GM12878 (cell line): ENCODE measurements around the gene S1PR3. TPM values are rescaled to one million over a fixed set of nuclear protein-coding genes. Genes with fewer than 3 reads are reported as not detected.

Experiments
- ATAC-seq: fragments of 200-7000 bp; cut with Tn5 transposase; 3 replicates; pipeline ENCODE4 v1.9.1; 2020; ENCODE audit warnings: mild to moderate bottlenecking, moderate library complexity
- BruUV-seq: library from RNA; stranded (reverse); fragments of 400-500 nt; replicated peaks from 2 replicates; lab custom pipeline; 2021; lab: Mats Ljungman, UMichigan
- CTCF ChIA-PET: fragments of 300-600 bp; sonication (Branson Sonifier 250); formaldehyde crosslinking; extraction: SDS; loops from one replicate; lab custom pipeline; 2021; ENCODE audit warnings: inconsistent platforms; lab: Yijun Ruan, JAX
- POLR2A ChIA-PET: fragments of 350-600 bp; formaldehyde crosslinking; extraction: SDS; loops from one replicate; lab custom pipeline; 2021; ENCODE audit warnings: inconsistent platforms; lab: Charles Lee
- RAD21 ChIA-PET: fragments of 300-600 bp; sonication (Branson Sonifier 250); formaldehyde crosslinking; loops from one replicate; lab custom pipeline; 2023; ENCODE audit warnings: antibody characterized with exemption; ENCODE audit not compliant: unreplicated experiment; lab: Charles Lee
- SMC1A ChIA-PET: fragments of 300-600 bp; sonication (Branson Sonifier 250); formaldehyde crosslinking; loops from one replicate; lab custom pipeline; 2023; ENCODE audit not compliant: unreplicated experiment, uncharacterized antibody; lab: Charles Lee
- DNase-seq: peaks from one replicate; pipeline ENCODE4 v3.0.0-alpha.2; 2011; ENCODE audit warnings: low read depth, low spot score
- FAIRE-seq: peaks from 3 replicates; lab custom pipeline; 2011; peaks lifted over from hg19 to GRCh38; lab: Jason Lieb, UNC
- H2AFZ ChIP-seq: 2 replicates; pipeline ENCODE4 v1.6.0; 2011; ENCODE audit warnings: low read depth, low read length, control low read depth; ENCODE audit not compliant: control insufficient read depth
- H3K27ac ChIP-seq: 2 replicates; pipeline ENCODE4 v1.5.1; 2011; ENCODE audit warnings: control low read depth; ENCODE audit not compliant: control insufficient read depth, insufficient read depth
- H3K27me3 ChIP-seq, 2 experiments: replicated peaks in 1 of 2; 2 replicates each; pipeline versions ENCODE4 v1.6.0 to v1.6.1; 2011; ENCODE audit warnings: low read length in 1 of 2; ENCODE audit not compliant: control insufficient read depth in 2 of 2, insufficient read depth in 2 of 2
- H3K36me3 ChIP-seq, 2 experiments: 2 replicates each; pipeline ENCODE4 v1.5.1; 2011; ENCODE audit warnings: low read length in 1 of 2; ENCODE audit not compliant: control insufficient read depth in 2 of 2, insufficient read depth in 2 of 2
- H3K4me1 ChIP-seq: 2 replicates; pipeline ENCODE4 v1.6.1; 2011; ENCODE audit warnings: mild to moderate bottlenecking, low read length, moderate library complexity, mixed read lengths; ENCODE audit not compliant: control insufficient read depth, insufficient read depth
- H3K4me2 ChIP-seq: 2 replicates; pipeline ENCODE4 v1.6.0; 2011; ENCODE audit warnings: control low read depth; ENCODE audit not compliant: control insufficient read depth, insufficient read depth
- H3K4me3 ChIP-seq: fragments of 200-600 bp; sonication (generic); 2 replicates; pipeline ENCODE4 v1.5.1; 2016
- H3K79me2 ChIP-seq: 2 replicates; pipeline ENCODE4 v1.6.0; 2011; ENCODE audit warnings: low read length; ENCODE audit not compliant: control insufficient read depth, insufficient read depth
- H3K9ac ChIP-seq: 2 replicates; pipeline ENCODE4 v1.8.0; 2011; ENCODE audit warnings: low read length, control low read depth, mixed read lengths; ENCODE audit not compliant: control insufficient read depth, insufficient read depth
- H3K9me3 ChIP-seq: replicated peaks from 3 replicates; pipeline ENCODE4 v1.5.1; 2011; ENCODE audit warnings: mild to moderate bottlenecking, low read length; ENCODE audit not compliant: control insufficient read depth, insufficient read depth
- H4K20me1 ChIP-seq: 2 replicates; pipeline ENCODE4 v1.6.0; 2011; ENCODE audit not compliant: control insufficient read depth, insufficient read depth
- ATF2 ChIP-seq: IDR thresholded peaks from 2 replicates; pipeline ENCODE4 v1.6.1; 2012; ENCODE audit warnings: low read length, inconsistent platforms
- CHD2 ChIP-seq: IDR thresholded peaks from 2 replicates; pipeline ENCODE4 v1.6.1; 2011; ENCODE audit warnings: low read depth, low read length, improper control_type of control experiment, borderline replicate concordance
- E2F8 ChIP-seq: fragments of 450-650 bp; IDR thresholded peaks from 2 replicates; pipeline ENCODE4 v1.6.1; 2018; ENCODE audit warnings: mild to moderate bottlenecking, low read depth, moderate library complexity; ENCODE audit not compliant: partially characterized antibody
- HCFC1 ChIP-seq: fragments of 150-350 bp; IDR thresholded peaks from 2 replicates; pipeline ENCODE4 v1.6.1; 2014; ENCODE audit warnings: low read length
- HDGF ChIP-seq: fragments of 450-650 bp; IDR thresholded peaks from 2 replicates; pipeline ENCODE4 v1.6.1; 2016; ENCODE audit warnings: antibody characterized with exemption
- NFYB ChIP-seq: IDR thresholded peaks from 2 replicates; pipeline ENCODE4 v1.6.1; 2011; ENCODE audit warnings: low read depth, mild to moderate bottlenecking, low read length, improper control_type of control experiment, moderate library complexity; ENCODE audit not compliant: insufficient read depth
- RAD51 ChIP-seq: fragments of 450-650 bp; IDR thresholded peaks from 2 replicates; pipeline ENCODE4 v1.6.1; 2016; ENCODE audit warnings: moderate library complexity, mild to moderate bottlenecking, inconsistent platforms
- RFX5 ChIP-seq: IDR thresholded peaks from 2 replicates; pipeline ENCODE4 v1.6.1; 2011; ENCODE audit warnings: low read depth, low read length, improper control_type of control experiment
- SREBF2 ChIP-seq: IDR thresholded peaks from 2 replicates; pipeline ENCODE4 v1.6.1; 2012; ENCODE audit warnings: mild to moderate bottlenecking, low read length
- TAF1 ChIP-seq: IDR thresholded peaks from 2 replicates; pipeline ENCODE4 v1.6.1; 2011; ENCODE audit warnings: mild to moderate bottlenecking, low read depth, low read length, borderline replicate concordance
- WRNIP1 ChIP-seq: IDR thresholded peaks from 2 replicates; pipeline ENCODE4 v1.6.1; 2011; ENCODE audit warnings: low read depth, low read length, improper control_type of control experiment, borderline replicate concordance
- YY1 ChIP-seq: IDR thresholded peaks from 2 replicates; pipeline ENCODE4 v1.6.1; 2011; ENCODE audit warnings: low read depth, mild to moderate bottlenecking, low read length
- ZNF24 ChIP-seq: fragments of 450-650 bp; IDR thresholded peaks from 2 replicates; pipeline ENCODE4 v1.6.1; 2017; ENCODE audit warnings: antibody characterized with exemption, mild to moderate bottlenecking
- WGBS: methylation state at CpG from one replicate; pipeline ENCODE4 v1.1.6; 2016; ENCODE audit warnings: low lambda C conversion rate; ENCODE audit not compliant: insufficient replicate concordance, insufficient coverage; ENCODE audit errors: missing lambda C conversion rate; 5-methylcytosine and 5-hydroxymethylcytosine counted together
- in situ Hi-C: fragments of 300-500 bp; cut with MboI; formaldehyde crosslinking; loops from 9 replicates; pipeline ENCODE4 v1.14.3; 2018; ENCODE audit warnings: mixed read lengths
- intact Hi-C: fragments of 100-400 bp; cut with micrococcal nuclease; formaldehyde crosslinking; loops from one replicate; pipeline ENCODE4 v1.14.2; 2022; ENCODE audit not compliant: unreplicated experiment
- polyA plus RNA-seq, 11 experiments: library from polyadenylated mRNA; depleted of rRNA in 4 of 11; unstranded in 6 of 11; stranded (reverse) in 5 of 11; fragments of >200 nt; fragmentation: Nextera tagmentation in 4 of 11; fragmentation: Illumina TruSeq in 1 of 11; extraction: Ambion mirVana in 4 of 11; extraction: Trizol in 1 of 11; gene quantifications; 1 replicate in 1 of 11; 2 replicates in 10 of 11; pipeline versions ENCODE4 v1.2.1 to v1.2.3, GENCODE V29; 2011 to 2016; ENCODE audit warnings: inconsistent platforms in 2 of 11, missing spikeins in 2 of 11, low read depth in 1 of 11
- total RNA-seq, 4 experiments: library from RNA; depleted of rRNA in 3 of 4; stranded (reverse); fragments of >200 nt in 3 of 4; fragmentation: Illumina TruSeq in 1 of 4; extraction: Trizol in 1 of 4; gene quantifications; 2 replicates each; pipeline versions ENCODE4 v1.2.1 to v1.2.3, GENCODE V29; 2013 to 2021
- TF ChIP-seq, protein P1 (sequence below): fragments of 150-350 bp; IDR thresholded peaks from 2 replicates; pipeline ENCODE4 v1.6.1; 2016; ENCODE audit warnings: low read depth, low read length
- TF ChIP-seq, protein P2 (sequence below): fragments of 450-650 bp; formaldehyde crosslinking; IDR thresholded peaks from 2 replicates; pipeline ENCODE4 v1.4.0; 2020; ENCODE audit warnings: mild to moderate bottlenecking, moderate library complexity

The S1PR3 gene
- total and polyA plus RNA-seq, 10 of the 15 experiments (the other 5 are each of a cell fraction or from before 2014, with no cell fraction given) = 0.01 to 0.18 (median 0.01) TPM; not detected in 7

DNA sequence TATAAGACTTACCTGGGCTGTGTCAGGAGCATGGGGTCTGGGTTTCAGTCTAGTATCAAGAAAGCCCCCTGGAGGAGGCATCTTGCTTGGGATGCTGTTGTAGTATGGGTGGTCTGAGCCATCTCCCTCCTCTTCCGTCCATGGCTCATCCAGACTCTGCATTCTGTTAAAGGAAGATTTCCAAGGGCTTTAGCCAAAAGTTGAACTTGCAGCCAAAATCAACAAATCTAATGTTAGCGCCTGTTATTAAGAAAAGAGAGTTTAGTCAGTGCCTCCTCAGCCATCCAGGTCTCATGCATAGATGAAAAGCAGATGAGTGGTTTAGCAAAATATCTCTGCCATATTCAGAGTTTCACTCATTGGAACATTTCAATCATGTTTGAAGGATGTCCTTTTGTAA, 55.6 kb downstream of the S1PR3 start:
- DNase-seq (no peak), ATAC-seq (no peak), FAIRE-seq (no peak)
- RAD21 ChIA-PET = no interaction called here
- BruUV-seq = no TSS peak
- CTCF ChIA-PET = interaction anchor here (1.6 kb wide), 1 partner anchor 251 kb away, joined by 3 read pairs; no protein-coding TSS in a partner anchor
- in situ Hi-C loops (no loop called here), intact Hi-C loops (no loop called here)
- Histone ChIP-seq H3K79me2 (no peaks in the 10 kb centered on the region), H2AFZ (no peak overlapping the region), H3K9ac (no peak overlapping the region), H4K20me1 (no peaks in the 10 kb centered on the region), H3K4me1 (no peaks in the 10 kb centered on the region), H3K4me2 (no peak overlapping the region), H3K27me3 (no peaks in the 10 kb centered on the region), H3K9me3 (no peaks in the 10 kb centered on the region), H3K27ac (no peak overlapping the region), H3K36me3 (no peaks in the 10 kb centered on the region), H3K4me3 (no peak overlapping the region)
- SMC1A ChIA-PET = no interaction called here
- POLR2A ChIA-PET = no interaction called here
- 0% methylated on average over 2 of the region's 2 CpGs for WGBS
- TF ChIP-seq NFYB = no peak
- TF ChIP-seq, protein P1, sequence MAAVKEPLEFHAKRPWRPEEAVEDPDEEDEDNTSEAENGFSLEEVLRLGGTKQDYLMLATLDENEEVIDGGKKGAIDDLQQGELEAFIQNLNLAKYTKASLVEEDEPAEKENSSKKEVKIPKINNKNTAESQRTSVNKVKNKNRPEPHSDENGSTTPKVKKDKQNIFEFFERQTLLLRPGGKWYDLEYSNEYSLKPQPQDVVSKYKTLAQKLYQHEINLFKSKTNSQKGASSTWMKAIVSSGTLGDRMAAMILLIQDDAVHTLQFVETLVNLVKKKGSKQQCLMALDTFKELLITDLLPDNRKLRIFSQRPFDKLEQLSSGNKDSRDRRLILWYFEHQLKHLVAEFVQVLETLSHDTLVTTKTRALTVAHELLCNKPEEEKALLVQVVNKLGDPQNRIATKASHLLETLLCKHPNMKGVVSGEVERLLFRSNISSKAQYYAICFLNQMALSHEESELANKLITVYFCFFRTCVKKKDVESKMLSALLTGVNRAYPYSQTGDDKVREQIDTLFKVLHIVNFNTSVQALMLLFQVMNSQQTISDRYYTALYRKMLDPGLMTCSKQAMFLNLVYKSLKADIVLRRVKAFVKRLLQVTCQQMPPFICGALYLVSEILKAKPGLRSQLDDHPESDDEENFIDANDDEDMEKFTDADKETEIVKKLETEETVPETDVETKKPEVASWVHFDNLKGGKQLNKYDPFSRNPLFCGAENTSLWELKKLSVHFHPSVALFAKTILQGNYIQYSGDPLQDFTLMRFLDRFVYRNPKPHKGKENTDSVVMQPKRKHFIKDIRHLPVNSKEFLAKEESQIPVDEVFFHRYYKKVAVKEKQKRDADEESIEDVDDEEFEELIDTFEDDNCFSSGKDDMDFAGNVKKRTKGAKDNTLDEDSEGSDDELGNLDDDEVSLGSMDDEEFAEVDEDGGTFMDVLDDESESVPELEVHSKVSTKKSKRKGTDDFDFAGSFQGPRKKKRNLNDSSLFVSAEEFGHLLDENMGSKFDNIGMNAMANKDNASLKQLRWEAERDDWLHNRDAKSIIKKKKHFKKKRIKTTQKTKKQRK = no peak
- TF ChIP-seq YY1 = no peak
- no peak for TF ChIP-seq E2F8
- no peak for TF ChIP-seq RAD51
- TF ChIP-seq TAF1 = no peak
- TF ChIP-seq CHD2 = no peak
- no peak for TF ChIP-seq HCFC1
- no peak for TF ChIP-seq ATF2
- no peak for TF ChIP-seq ZNF24
- no peak for TF ChIP-seq SREBF2
- TF ChIP-seq HDGF = no peak
- TF ChIP-seq, protein P2, sequence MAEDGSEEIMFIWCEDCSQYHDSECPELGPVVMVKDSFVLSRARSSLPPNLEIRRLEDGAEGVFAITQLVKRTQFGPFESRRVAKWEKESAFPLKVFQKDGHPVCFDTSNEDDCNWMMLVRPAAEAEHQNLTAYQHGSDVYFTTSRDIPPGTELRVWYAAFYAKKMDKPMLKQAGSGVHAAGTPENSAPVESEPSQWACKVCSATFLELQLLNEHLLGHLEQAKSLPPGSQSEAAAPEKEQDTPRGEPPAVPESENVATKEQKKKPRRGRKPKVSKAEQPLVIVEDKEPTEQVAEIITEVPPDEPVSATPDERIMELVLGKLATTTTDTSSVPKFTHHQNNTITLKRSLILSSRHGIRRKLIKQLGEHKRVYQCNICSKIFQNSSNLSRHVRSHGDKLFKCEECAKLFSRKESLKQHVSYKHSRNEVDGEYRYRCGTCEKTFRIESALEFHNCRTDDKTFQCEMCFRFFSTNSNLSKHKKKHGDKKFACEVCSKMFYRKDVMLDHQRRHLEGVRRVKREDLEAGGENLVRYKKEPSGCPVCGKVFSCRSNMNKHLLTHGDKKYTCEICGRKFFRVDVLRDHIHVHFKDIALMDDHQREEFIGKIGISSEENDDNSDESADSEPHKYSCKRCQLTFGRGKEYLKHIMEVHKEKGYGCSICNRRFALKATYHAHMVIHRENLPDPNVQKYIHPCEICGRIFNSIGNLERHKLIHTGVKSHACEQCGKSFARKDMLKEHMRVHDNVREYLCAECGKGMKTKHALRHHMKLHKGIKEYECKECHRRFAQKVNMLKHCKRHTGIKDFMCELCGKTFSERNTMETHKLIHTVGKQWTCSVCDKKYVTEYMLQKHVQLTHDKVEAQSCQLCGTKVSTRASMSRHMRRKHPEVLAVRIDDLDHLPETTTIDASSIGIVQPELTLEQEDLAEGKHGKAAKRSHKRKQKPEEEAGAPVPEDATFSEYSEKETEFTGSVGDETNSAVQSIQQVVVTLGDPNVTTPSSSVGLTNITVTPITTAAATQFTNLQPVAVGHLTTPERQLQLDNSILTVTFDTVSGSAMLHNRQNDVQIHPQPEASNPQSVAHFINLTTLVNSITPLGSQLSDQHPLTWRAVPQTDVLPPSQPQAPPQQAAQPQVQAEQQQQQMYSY (CRISPR knock-in tag) = no peak
- TF ChIP-seq RFX5 = no peak
- TF ChIP-seq WRNIP1 = no peak
